Mucosa of rectum (tissue), 2 donors: ENCODE measurements around the gene LDLRAD3.
"Not testable (repeated sequence)": the region's sequence is repeated elsewhere in the genome, so short reads cannot be mapped to it uniquely, and the experiment has no call there.

Experiments used
- H3K27ac ChIP-seq, 2 donors: one replicate each; pipeline ENCODE4 v1.7.0; 2013; ENCODE audit warnings: inconsistent platforms in 2 of 2, low read depth in 2 of 2, low read length in 2 of 2
- H3K27me3 ChIP-seq, 2 donors: one replicate each; pipeline ENCODE4 v1.7.0; 2013; ENCODE audit warnings: low read length in 2 of 2; ENCODE audit not compliant: control insufficient read depth in 2 of 2, insufficient read depth in 2 of 2
- H3K36me3 ChIP-seq, 2 donors: one replicate each; pipeline ENCODE4 v1.7.0; 2013; ENCODE audit warnings: low read length in 2 of 2; ENCODE audit not compliant: control insufficient read depth in 2 of 2, insufficient read depth in 2 of 2
- H3K4me1 ChIP-seq, 2 donors: one replicate each; pipeline ENCODE4 v1.7.0; 2013; ENCODE audit warnings: low read length in 2 of 2, mild to moderate bottlenecking in 1 of 2; ENCODE audit not compliant: control insufficient read depth in 2 of 2, insufficient read depth in 2 of 2
- H3K4me3 ChIP-seq, 2 donors: one replicate each; pipeline ENCODE4 v1.7.0; 2013; ENCODE audit warnings: low read length in 2 of 2
- H3K9ac ChIP-seq, 2 donors: one replicate each; pipeline ENCODE4 v1.7.0; 2013; ENCODE audit warnings: low read length in 2 of 2, low read depth in 1 of 2, mild to moderate bottlenecking in 1 of 2
- H3K9me3 ChIP-seq, 2 donors: one replicate each; pipeline ENCODE4 v1.7.0; 2013; ENCODE audit warnings: low read length in 2 of 2; ENCODE audit not compliant: control insufficient read depth in 2 of 2
- donor health status: healthy.
- donor health status: Normal muscosa, but diverticular disease.

Gene LDLRAD3

GRCh38 chr11:35911013-35911412 lies 32.8 kb upstream of the LDLRAD3 start:
- no peaks in the 10 kb centered on the region for H3K36me3 ChIP-seq

GRCh38 chr11:35911616-35912165 lies 32.2 kb upstream of the LDLRAD3 start:
- no peak overlapping the region for H3K27ac ChIP-seq
- H3K4me3 ChIP-seq: no peak overlapping the region
- H3K4me1 ChIP-seq: no peaks in the 10 kb centered on the region

More at GRCh38 chr11:35911013-35911412, 32.8 kb upstream of the LDLRAD3 start:
- H3K9me3 ChIP-seq: no peaks in the 10 kb centered on the region
- H3K4me1 ChIP-seq: no peaks in the 10 kb centered on the region
- H3K27me3 ChIP-seq: no peaks in the 10 kb centered on the region
- H3K4me3 ChIP-seq: no peak overlapping the region
- H3K9ac ChIP-seq: no peak overlapping the region
- H3K27ac ChIP-seq: no peak overlapping the region

GRCh38 chr11:35912436-35912835 lies 31.4 kb upstream of the LDLRAD3 start:
- H3K4me3 ChIP-seq, H3K36me3 ChIP-seq, H3K27me3 ChIP-seq, H3K27ac ChIP-seq, H3K4me1 ChIP-seq, H3K9ac ChIP-seq, H3K9me3 ChIP-seq: not testable (repeated sequence)

More at GRCh38 chr11:35911616-35912165, 32.2 kb upstream of the LDLRAD3 start:
- Histone ChIP-seq H3K36me3 (no peaks in the 10 kb centered on the region), H3K27me3 (no peaks in the 10 kb centered on the region), H3K9ac (no peak overlapping the region), H3K9me3 (no peaks in the 10 kb centered on the region)

GRCh38 chr11:35912883-35913624 lies 30.8 kb upstream of the LDLRAD3 start:
- Histone ChIP-seq H3K4me1 (no peaks in the 10 kb centered on the region), H3K27ac (no peak overlapping the region), H3K4me3 (no peak overlapping the region), H3K36me3 (no peaks in the 10 kb centered on the region), H3K27me3 (no peaks in the 10 kb centered on the region), H3K9ac (no peak overlapping the region), H3K9me3 (no peaks in the 10 kb centered on the region)

- Histone ChIP-seq H3K27me3 (no peaks in the 10 kb centered on the region), H3K4me3 (no peak overlapping the region), H3K36me3 (no peaks in the 10 kb centered on the region), H3K27ac (no peak overlapping the region), H3K9me3 (no peaks in the 10 kb centered on the region), H3K9ac (no peak overlapping the region), H3K4me1 (no peaks in the 10 kb centered on the region)
These were observed 29.0 kb upstream of the LDLRAD3 start for GRCh38 chr11:35914816-35915215.

- no peak overlapping the region for H3K4me3 ChIP-seq
- no peak overlapping the region for H3K27ac ChIP-seq
- H3K27me3 ChIP-seq: no peaks in the 10 kb centered on the region
- no peaks in the 10 kb centered on the region for H3K4me1 ChIP-seq
- H3K36me3 ChIP-seq: no peaks in the 10 kb centered on the region
- no peak overlapping the region for H3K9ac ChIP-seq
- H3K9me3 ChIP-seq: no peaks in the 10 kb centered on the region
These were observed 27.6 kb upstream of the LDLRAD3 start for GRCh38 chr11:35916270-35916669.

- Histone ChIP-seq H3K36me3 (no peaks in the 10 kb centered on the region), H3K4me1 (no peaks in the 10 kb centered on the region), H3K4me3 (no peak overlapping the region), H3K9me3 (no peaks in the 10 kb centered on the region), H3K27ac (no peak overlapping the region), H3K27me3 (no peaks in the 10 kb centered on the region), H3K9ac (no peak overlapping the region)
These were observed 26.2 kb upstream of the LDLRAD3 start for GRCh38 chr11:35917676-35918075.

- Histone ChIP-seq H3K4me1 (no peaks in the 10 kb centered on the region), H3K9ac (no peak overlapping the region), H3K27me3 (no peaks in the 10 kb centered on the region), H3K36me3 (no peaks in the 10 kb centered on the region), H3K9me3 (no peaks in the 10 kb centered on the region), H3K27ac (no peak overlapping the region), H3K4me3 (no peak overlapping the region)
These were observed 25.1 kb upstream of the LDLRAD3 start for GRCh38 chr11:35918716-35919115.

GRCh38 chr11:35919244-35919643 lies 24.6 kb upstream of the LDLRAD3 start:
- Histone ChIP-seq H3K9me3 (no peaks in the 10 kb centered on the region), H3K9ac (no peak overlapping the region), H3K4me1 (no peaks in the 10 kb centered on the region), H3K27me3 (no peaks in the 10 kb centered on the region), H3K36me3 (no peaks in the 10 kb centered on the region), H3K4me3 (no peak overlapping the region), H3K27ac (no peak overlapping the region)

DNA sequence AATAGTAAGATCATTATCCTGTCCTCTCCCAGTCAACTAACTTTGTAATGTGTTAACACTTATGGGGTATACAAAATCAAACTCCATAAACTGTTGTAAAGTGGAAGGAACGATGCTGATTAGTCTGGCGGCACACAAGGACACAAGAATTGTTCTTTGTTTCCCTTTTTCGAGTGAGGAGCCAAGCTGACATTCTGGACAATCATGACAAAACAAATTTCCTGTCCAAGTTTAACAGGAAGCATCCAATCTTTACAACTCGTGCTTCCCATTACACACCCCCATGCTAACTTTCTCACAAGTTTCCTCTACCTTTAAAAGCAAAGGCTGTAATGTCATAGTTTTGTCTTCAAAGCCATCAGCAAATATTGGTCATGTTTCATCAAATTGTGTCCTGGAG lies 20.4 kb upstream of the LDLRAD3 start:
- H3K27me3 ChIP-seq: no peaks in the 10 kb centered on the region
- H3K27ac ChIP-seq: no peak overlapping the region
- no peaks in the 10 kb centered on the region for H3K9me3 ChIP-seq
- H3K4me1 ChIP-seq: no peaks in the 10 kb centered on the region
- no peak overlapping the region for H3K9ac ChIP-seq
- H3K4me3 ChIP-seq: no peak overlapping the region
- no peaks in the 10 kb centered on the region for H3K36me3 ChIP-seq
